Heart left ventricle (tissue), 16 donors: ENCODE data around the gene PSKH1. TPM values are rescaled to one million over a fixed set of nuclear protein-coding genes. Genes with fewer than 3 reads are reported as not detected.

Source experiments
- ATAC-seq, 4 donors: fragments of 200-7000 bp; cut with Tn5 transposase; one replicate each; pipeline ENCODE4 v1.9.1; 2020 to 2022; ENCODE audit warnings: moderate library complexity in 4 of 4, mild to moderate bottlenecking in 3 of 4, moderate number of reproducible peaks in 1 of 4
- DNase-seq, 5 donors: peaks; one replicate each; pipeline ENCODE4 v3.0.0-alpha.2; 2020
- H3K27ac ChIP-seq, 12 donors: fragments of 200-600 bp; sonication (generic) in 4 of 12; one replicate each; pipeline versions ENCODE4 v1.5.0 to v1.8.0; 2016 to 2022; ENCODE audit warnings: mild to moderate bottlenecking in 2 of 12
- H3K27me3 ChIP-seq, 9 donors: fragments of 200-600 bp; sonication (generic) in 2 of 9; one replicate each; pipeline versions ENCODE4 v1.5.1 to v1.8.0; 2016 to 2022; ENCODE audit warnings: mild to moderate bottlenecking in 3 of 9
- H3K36me3 ChIP-seq, 9 donors: fragments of 200-600 bp; sonication (generic) in 2 of 9; one replicate each; pipeline versions ENCODE4 v1.5.0 to v1.8.0; 2018 to 2022; ENCODE audit warnings: mild to moderate bottlenecking in 2 of 9
- H3K4me1 ChIP-seq, 12 donors: fragments of 200-600 bp; sonication (generic) in 4 of 12; one replicate each; pipeline versions ENCODE4 v1.5.0 to v1.8.0; 2016 to 2022; ENCODE audit warnings: mild to moderate bottlenecking in 3 of 12
- H3K4me3 ChIP-seq, 12 donors: fragments of 200-600 bp; sonication (generic) in 4 of 12; one replicate each; pipeline versions ENCODE4 v1.5.0 to v1.8.0; 2017 to 2022; ENCODE audit warnings: mild to moderate bottlenecking in 9 of 12, moderate library complexity in 4 of 12
- H3K9me3 ChIP-seq, 12 donors: fragments of 200-600 bp; sonication (generic) in 4 of 12; one replicate each; pipeline versions ENCODE4 v1.5.0 to v1.8.0; 2016 to 2022; ENCODE audit warnings: mild to moderate bottlenecking in 1 of 12
- POLR2A ChIP-seq, 2 donors: fragments of 450-650 bp; IDR thresholded peaks; one replicate each; pipeline ENCODE4 v1.6.1; 2017; ENCODE audit warnings: antibody characterized with exemption in 2 of 2, mild to moderate bottlenecking in 2 of 2, moderate library complexity in 2 of 2
- WGBS, 4 donors: extraction: QIAGEN DNeasy Blood & Tissue Kit in 2 of 4; methylation state at CpG; one replicate each; pipeline versions ENCODE4 v1.1.5 to v1.1.7; 2013 to 2018; 5-methylcytosine and 5-hydroxymethylcytosine counted together
- intact Hi-C, 10 donors: fragments of 100-400 bp; cut with DNase I; formaldehyde crosslinking; loops; one replicate each; pipeline versions ENCODE4 v1.11.1 to v1.14.2; 2022
- polyA plus RNA-seq, 2 donors: library from polyadenylated mRNA; stranded (reverse); fragments of 200-250 nt; gene quantifications; one replicate each; pipeline ENCODE4 v1.2.3, GENCODE V29; 2013
- total RNA-seq, 9 donors: library from RNA; depleted of rRNA in 2 of 9; stranded (reverse); fragments of >200 nt in 2 of 9; fragmentation: NEBNext Ultra II Directional in 3 of 9; extraction: Animal tissue kit (Norgen Biotek cat#: 25700) in 3 of 9; gene quantifications; one replicate each; pipeline versions ENCODE4 v1.1.0 to v1.2.4, GENCODE V29; 2016 to 2023
- TF ChIP-seq, protein P1 (sequence below), 12 donors: fragments of 200-600 bp; sonication (generic) in 4 of 12; IDR thresholded peaks; one replicate each; pipeline versions ENCODE4 v1.5.0 to v1.8.0; 2018 to 2022; ENCODE audit warnings: antibody characterized with exemption in 12 of 12, mild to moderate bottlenecking in 5 of 12
- donor health status: ischemic (EF 13 %, LVEDD 7.1; RV severe dilation, severe dysfunction).
- donor health status: healthy with polysubstance abuse.
- donor health status: DM: no; HTN: yes; CAD: no.
- donor health status: DM: no; HTN: no; CAD: no.
- donor health status: ischemic (EF 25% LVEDD 6.9; RV normal size, moderate dysfunction).
- donor health status: ischemic (EF 25% LVEDD 5.7; RV mildly dilated, moderate dysfunction).
- donor health status: healthy.
- donor health status: DM: yes; HTN: yes; CAD: no.
- donor health status: ischemic (EF 35%, LVEDD 5.7; RV mildly dilated, moderate dysfunction).
- donor health status: nonischemic (EF 11% LVEDD 7.7; RV severe dilation, severe dysfunction).
- donor health status: DM: yes; HTN: yes; CAD: no.
- donor health status: PGD.
- donor health status: ischemic (EF 29% LVEDD 5.4; RV normal size, mild dysfunction).
- donor health status: nonischemic (EF 23%, LVEDD 6.1; RV moderate dilation, normal function).

Gene PSKH1
- total and polyA plus RNA-seq, 11 donors: 16.3 to 36.9 (median 21.6) TPM

DNA sequence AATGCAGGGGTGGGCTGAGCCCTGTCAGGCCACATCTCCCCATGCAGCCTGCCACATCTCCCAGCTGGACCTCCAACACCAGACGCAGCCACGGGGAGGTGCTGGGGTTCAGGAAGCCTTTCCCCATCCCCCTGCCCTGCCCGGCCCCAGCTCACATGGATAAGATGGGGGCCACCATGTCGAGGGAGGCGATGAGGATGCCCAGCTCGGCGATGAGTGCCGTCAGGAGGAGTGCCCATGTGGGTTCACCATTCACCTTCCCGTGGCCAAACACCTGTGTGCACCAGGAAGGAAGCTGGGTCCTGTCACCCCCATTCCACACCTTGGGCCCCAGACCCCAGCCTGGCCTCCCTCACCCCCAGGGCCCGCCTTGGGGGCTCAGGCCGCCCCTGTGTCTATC lies 56.6 kb downstream of the PSKH1 start:
- WGBS, 4 donors: 87 to 100% (median 90%) methylated on average over 1 to 11 of the region's 11 CpGs
- TF ChIP-seq POLR2A (IDR thresholded peaks at IDR 0.05): no peak
- TF ChIP-seq, protein P1, sequence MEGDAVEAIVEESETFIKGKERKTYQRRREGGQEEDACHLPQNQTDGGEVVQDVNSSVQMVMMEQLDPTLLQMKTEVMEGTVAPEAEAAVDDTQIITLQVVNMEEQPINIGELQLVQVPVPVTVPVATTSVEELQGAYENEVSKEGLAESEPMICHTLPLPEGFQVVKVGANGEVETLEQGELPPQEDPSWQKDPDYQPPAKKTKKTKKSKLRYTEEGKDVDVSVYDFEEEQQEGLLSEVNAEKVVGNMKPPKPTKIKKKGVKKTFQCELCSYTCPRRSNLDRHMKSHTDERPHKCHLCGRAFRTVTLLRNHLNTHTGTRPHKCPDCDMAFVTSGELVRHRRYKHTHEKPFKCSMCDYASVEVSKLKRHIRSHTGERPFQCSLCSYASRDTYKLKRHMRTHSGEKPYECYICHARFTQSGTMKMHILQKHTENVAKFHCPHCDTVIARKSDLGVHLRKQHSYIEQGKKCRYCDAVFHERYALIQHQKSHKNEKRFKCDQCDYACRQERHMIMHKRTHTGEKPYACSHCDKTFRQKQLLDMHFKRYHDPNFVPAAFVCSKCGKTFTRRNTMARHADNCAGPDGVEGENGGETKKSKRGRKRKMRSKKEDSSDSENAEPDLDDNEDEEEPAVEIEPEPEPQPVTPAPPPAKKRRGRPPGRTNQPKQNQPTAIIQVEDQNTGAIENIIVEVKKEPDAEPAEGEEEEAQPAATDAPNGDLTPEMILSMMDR (IDR thresholded peaks at IDR 0.05): no peak
- Histone ChIP-seq H3K4me1 (peaks cover 2 to 57% (median 27%) of the 10 kb centered on the region in 12 donors), H3K9me3 (no peaks in the 10 kb centered on the region), H3K27ac (no peak overlapping the region), H3K4me3 (no peak overlapping the region), H3K27me3 (no peaks in the 10 kb centered on the region), H3K36me3 (peaks cover 15 to 100% (median 100%) of the 10 kb centered on the region in 9 donors)
- no peak for ATAC-seq
- intact Hi-C loops: no loop called here
- DNase-seq: peak in 1 of 5 donors; percentile 7

DNA sequence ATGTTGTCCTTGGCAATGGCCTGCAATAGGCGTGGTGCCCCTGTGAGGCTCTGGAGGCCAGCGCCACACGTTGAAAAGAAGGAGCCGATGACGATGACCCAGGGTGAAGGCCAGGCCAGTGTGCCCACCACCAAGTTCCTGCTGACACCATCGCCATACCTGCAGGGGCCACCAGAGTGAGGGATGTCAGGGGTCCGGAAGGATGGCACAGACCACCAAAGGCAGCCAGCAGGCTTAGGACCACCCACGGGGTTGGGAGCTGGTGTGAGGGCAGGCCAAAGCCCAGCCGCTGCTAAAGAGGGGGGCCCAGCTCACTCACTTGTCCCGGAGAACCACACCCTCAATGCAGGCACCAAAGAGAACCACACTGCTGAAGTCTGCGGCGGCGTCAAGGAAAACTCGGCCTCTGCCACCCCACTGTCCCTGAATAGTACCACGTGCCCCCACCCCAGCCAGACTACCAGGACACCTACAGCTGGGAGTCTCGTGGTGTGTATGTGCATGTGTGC lies 57.3 kb downstream of the PSKH1 start:
- DNase-seq: peak in 1 of 5 donors; percentile 6
- no peak for ATAC-seq
- no peak for TF ChIP-seq POLR2A (IDR thresholded peaks at IDR 0.05)
- TF ChIP-seq, protein P1 (IDR thresholded peaks at IDR 0.05): no peak
- intact Hi-C loops: no loop called here
- 85 to 95% (median 88%) methylated on average over 11 to 16 of the region's 16 CpGs for WGBS, 4 donors
- peaks cover 0 to 55% (median 21%) of the 10 kb centered on the region in 12 donors for H3K4me1 ChIP-seq
- no peak overlapping the region for H3K27ac ChIP-seq
- no peak overlapping the region for H3K4me3 ChIP-seq
- peaks cover 13 to 100% (median 100%) of the 10 kb centered on the region in 9 donors for H3K36me3 ChIP-seq
- no peaks in the 10 kb centered on the region for H3K9me3 ChIP-seq
- H3K27me3 ChIP-seq: no peaks in the 10 kb centered on the region

DNA sequence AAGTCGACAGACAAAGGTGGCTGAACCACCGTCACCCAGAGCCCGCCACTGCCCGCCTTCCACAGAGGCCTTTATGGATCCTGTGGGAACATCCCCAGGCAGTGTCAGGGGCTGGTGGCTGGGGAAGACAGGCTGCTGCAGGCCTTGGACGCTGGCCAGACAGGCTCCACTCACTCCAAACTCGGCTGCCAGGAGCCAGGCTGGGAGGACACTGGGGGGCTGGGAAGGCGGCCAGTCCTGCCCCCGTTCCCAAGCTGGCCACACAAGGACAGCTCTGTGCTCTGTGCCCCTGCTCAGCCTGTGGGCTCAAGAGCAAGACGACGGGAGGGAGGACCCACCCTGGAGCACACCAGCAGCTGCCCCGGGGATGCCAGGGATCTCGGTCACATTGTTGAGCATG lies 58.4 kb downstream of the PSKH1 start:
- DNase-seq (peak; percentile 78 to 86 (median 84)), ATAC-seq (peak; percentile 68 to 84 (median 74))
- TF ChIP-seq POLR2A (IDR thresholded peaks at IDR 0.05): no peak
- TF ChIP-seq, protein P1 (IDR thresholded peaks at IDR 0.05): no peak
- Histone ChIP-seq H3K4me3 (no peak overlapping the region), H3K27ac (peak overlapping the region in 11 of 12 donors; percentile 23 to 71 (median 63)), H3K36me3 (peaks cover 9 to 100% (median 100%) of the 10 kb centered on the region in 9 donors), H3K9me3 (no peaks in the 10 kb centered on the region), H3K27me3 (no peaks in the 10 kb centered on the region), H3K4me1 (peaks cover 0 to 44% (median 14%) of the 10 kb centered on the region in 12 donors)
- WGBS, 4 donors: 31 to 43% (median 39%) methylated on average over 6 to 12 of the region's 12 CpGs
- intact Hi-C loops: no loop called here

DNA sequence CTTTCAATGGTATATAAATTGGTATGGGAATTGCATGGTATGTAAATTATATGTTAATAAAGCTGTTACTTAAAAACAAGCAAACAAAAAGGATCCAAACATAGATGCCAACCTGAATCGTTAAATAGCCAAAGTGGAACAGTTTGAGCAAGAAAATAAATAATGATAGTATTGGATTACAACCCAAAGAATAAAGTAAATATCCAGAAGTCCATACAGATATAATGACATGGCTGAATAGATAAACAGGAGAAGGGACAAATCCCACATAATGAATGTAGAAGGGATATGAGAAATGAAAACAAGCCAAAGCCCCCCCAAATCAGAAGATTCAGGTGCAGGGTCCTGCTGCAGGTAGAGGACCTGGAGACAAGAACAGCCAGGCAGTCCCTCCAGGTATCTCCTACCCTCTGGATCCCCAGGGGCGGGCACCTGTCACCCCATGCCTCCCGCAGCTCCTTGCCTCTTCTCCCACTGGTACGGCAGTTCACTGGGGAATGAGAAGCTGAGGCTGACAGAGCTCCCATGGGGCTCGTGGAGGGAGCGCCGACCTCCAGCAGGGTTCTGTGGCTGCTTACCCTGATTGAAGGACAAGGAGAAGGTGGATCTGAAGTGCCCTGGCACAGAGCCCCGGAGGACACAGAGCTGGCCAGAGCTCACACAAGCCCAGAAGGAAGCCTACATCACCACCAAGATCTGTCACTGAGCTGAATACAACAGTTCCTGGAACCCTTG lies 60.8 kb downstream of the PSKH1 start:
- peak in 2 of 4 donors; percentile 6 to 11 for ATAC-seq
- intact Hi-C loops: no loop called here
- peaks cover 0 to 100% (median 96%) of the 10 kb centered on the region in 9 donors for H3K36me3 ChIP-seq
- H3K27me3 ChIP-seq: no peaks in the 10 kb centered on the region
- no peak for DNase-seq
- no peak overlapping the region for H3K4me3 ChIP-seq
- peaks cover 3 to 43% (median 19%) of the 10 kb centered on the region in 12 donors for H3K4me1 ChIP-seq
- H3K9me3 ChIP-seq: no peaks in the 10 kb centered on the region
- 63 to 76% (median 72%) methylated on average over 5 to 8 of the region's 8 CpGs for WGBS, 4 donors
- H3K27ac ChIP-seq: peak overlapping the region in 4 of 12 donors; percentile 1 to 31 (median 19)
- no peak for TF ChIP-seq POLR2A (IDR thresholded peaks at IDR 0.05)
- TF ChIP-seq, protein P1 (IDR thresholded peaks at IDR 0.05): no peak
